GM18951 (cell line): ENCODE data around the gene PRPF40B.

Source experiments
- POLR2A ChIP-seq: IDR thresholded peaks from 4 replicates; pipeline ENCODE4 v1.6.1; 2011; ENCODE audit warnings: mild to moderate bottlenecking; ENCODE audit not compliant: insufficient read length, insufficient read depth; ENCODE audit errors: extremely low read depth
- in situ Hi-C: fragments of 300-500 bp; cut with MboI; formaldehyde crosslinking; loops from one replicate; pipeline ENCODE4 v1.12.0; 2022; ENCODE audit warnings: low sequenced_read_pairs, mixed read lengths, inconsistent platforms; ENCODE audit not compliant: unreplicated experiment

The PRPF40B gene

DNA sequence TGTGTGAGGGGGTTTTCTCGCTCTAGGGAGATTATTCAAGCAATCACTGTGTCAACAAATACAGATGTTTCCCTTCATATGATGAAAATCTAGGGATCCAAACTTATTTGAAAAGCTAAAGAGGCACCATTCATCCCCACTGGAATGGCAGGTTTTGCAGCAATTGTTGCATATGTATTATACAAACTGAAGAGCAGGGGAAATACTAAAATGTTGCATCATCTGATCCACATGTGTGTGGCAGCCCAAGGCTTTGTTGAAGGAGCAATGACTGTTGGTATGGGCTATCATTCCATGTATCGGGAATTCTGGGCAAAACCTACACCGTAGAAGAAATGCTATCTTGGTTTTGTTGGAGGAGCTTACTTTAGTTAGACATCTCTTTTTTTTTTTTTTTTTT lies 4.1 kb upstream of the PRPF40B start:
- no peak for TF ChIP-seq POLR2A
- in situ Hi-C loops, result no loop called here

DNA sequence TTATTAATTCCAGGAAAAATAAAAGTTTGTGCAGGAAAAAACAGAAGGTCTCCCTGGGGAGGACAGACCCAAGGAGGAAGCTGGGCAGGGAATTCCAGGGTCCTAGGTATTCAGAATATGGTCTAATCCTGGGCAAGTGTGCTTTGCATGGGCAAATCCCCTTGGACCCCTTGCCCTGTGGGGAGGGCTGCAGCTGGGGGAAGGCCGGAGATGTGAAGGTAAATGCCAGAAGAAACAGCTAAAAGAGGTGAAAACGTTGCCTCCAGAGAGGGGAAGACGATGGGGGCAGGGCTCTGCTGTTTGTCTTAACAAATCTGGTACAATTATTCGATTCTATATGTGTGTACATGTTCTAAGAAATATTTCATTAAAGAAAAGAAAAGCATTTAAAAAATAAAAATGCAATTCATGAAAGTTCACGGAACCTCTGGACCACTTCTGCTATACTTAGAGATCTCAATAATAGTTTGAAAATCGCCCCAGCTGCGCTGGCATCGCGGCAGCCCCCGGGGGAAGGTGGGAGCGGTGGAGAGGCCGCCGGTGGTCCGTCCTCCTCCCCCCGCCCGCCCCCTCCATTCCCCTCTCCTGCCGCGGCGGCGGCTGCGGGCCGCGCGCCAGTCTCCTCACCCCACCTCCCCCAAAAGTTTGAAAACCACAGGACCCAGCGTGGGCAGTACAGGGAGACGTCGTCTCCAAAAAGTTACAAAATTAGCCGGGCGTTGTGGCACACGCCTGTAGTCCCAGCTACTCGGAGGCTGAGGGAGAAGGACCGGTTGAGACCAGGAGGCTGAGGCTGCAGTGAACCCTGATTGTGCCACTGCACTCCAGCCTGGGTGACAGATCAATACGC lies 1.5 kb upstream of the PRPF40B start:
- in situ Hi-C loops, result no loop called here
- no peak for TF ChIP-seq POLR2A

DNA sequence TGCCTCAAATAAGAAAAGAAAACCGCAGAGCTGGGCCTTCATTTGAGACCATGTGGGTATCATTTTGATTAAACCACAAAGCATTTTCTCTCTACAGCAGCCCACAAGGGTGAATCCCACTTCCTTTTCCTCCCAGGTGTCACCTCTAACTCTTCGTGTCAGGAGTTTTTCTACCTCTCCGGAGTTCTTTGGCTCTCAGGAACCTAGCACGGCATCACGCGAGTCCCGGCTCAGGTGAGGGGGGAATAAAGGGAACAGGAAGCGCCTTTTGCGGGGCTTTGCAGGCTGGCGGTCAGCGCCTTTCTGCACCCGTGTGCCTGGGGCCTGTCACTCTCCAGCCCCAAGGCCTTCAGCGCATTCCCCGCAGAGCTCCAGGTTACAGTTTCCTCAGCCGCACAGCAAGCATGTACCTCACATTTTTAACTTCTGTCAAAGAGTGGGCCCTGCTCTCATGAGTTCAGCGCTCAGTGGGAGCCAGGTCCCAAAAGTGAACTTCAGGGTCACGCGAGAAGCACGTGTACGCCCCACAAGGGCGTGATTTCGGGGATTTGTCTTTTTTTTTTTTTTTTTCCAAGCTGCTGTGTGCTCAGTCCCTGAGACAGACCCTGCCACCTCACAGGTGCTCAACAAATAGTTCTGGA lies 740 bp upstream of the PRPF40B start:
- in situ Hi-C loops, result no loop called here
- TF ChIP-seq POLR2A, result peak; percentile 43

DNA sequence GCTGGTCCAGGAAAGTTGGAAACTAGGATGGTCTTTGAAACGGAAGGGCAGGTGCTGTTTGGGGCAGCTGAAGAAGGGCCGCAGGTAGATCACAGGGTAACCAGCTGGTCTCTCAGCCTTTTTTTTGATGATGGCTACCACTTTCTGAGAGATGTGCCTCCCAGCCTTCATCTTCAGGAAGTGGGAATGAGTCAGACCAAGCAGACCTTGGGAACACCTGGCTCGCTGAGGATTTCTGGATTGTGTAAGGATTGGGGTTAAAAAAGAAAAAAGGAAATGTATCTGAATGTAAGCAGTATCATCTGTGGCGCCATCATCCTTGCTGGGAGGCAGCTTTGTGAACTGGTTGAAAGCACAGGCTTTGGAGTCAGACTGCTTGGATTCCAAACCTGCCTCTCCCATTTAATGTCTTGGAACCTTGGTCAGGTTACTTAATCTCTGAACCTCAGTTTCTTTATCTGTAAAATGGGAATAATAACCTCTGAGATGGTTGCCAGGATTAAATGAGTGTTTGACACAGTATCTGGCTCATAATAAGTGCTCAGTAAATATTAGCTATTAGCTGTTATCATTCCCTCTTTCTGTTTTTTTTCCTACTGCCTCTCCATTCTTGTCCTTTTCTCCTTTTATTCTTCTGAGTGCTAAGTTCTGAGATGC lies 1.7 kb downstream of the PRPF40B start:
- in situ Hi-C loops, result no loop called here
- TF ChIP-seq POLR2A, result no peak

DNA sequence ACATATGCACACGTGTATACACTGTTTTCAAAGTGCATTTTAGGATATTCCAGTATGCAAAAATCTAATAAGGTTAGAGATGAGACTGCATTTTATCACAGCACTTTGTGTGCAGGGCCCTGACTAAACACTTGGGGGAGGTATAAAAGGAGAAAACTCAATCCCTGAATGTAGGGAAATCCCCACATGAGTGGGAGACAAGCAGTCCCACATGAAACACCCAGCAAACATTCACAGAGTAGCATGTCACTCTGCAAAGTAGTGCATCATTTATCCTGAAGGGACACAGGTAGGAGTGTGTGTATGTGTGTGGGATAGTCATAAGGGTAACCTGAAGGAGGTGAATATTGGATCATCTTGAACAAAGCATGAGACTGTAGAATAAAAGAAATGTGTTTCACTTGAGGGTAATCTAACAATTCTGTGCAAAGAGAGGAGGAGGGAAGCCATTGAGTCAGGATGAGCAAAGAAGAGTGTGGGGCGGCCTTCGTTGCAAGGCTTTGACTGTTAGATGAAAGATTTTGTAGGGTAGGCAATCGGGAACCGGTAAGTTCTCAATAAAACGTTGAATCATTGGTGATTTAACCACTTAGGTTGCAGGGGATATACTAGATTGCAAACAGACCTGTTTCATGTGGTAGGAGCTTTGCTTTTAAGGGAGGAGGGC lies 2.9 kb downstream of the PRPF40B start:
- in situ Hi-C loops, result no loop called here
- no peak for TF ChIP-seq POLR2A

DNA sequence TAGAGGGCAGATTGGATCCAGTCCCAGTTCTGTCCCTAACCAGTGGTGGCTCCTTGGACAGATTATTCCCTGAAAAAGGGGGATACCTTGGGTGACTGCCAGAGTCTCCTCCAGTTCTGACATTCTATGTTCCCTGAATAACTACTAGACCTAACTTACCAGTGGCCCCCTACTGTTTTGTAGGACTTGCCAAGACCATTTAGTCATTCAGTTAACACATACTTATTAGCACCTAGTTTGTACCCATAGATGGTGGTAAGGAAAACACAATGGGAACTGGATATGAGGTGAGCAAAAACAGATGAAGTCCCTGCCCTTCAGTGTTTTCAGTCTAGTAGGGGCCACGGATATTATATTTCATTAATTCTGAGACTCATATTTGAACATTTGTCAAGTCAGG lies 3.5 kb downstream of the PRPF40B start:
- no peak for TF ChIP-seq POLR2A
- in situ Hi-C loops, result no loop called here

DNA sequence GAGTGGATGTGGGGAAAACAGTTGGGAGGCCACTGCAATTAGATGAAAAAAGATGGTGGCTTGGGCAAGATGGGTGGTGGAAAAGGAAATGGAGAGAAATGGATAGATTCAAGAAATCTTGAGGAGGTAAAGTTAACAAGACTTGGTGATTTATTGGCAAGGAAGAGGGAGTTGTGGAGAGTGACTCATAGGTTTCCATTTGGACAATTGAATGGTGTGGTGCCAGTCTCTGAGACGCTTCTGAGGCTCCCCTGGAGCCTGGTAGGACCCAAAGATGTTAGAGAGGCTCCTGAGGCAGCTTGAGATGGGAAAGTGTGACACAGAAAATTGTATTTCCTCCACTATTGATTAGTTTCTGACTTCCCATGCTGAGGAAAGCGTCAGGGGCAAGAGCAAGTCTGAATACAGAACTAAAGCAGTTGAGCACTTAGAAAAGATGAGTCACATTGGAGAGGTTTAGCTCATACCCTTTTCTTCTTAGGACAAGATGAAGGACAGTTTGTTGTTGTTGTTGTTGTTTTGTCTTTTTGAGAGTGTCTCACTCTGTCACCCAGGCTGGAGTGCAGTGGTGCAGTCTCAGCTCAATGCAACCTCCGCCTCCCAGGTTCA lies 4.5 kb downstream of the PRPF40B start:
- in situ Hi-C loops, result no loop called here
- no peak for TF ChIP-seq POLR2A

DNA sequence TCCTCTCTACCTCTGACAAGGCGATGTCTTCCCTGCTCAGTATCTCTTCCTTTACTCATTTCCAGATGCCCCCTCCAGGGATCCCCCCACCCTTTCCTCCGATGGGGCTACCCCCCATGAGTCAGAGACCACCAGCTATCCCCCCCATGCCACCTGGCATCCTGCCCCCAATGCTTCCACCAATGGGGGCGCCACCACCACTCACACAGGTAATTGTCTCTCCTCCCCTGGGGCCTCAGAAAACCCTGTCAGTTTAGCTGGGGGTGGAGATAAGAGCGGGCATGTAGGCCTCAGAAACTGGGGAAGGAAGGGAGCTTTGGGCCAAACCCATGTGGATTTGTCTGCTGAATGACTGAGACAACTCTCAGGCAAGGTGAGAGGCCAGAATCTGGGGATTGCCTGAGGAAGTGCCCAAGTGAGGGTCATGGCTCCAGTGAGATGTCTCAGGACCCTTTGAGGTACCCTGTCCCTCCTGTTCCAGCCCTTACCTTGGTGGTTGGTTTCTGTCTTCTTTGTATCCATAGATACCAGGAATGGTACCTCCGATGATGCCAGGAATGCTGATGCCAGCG lies 8.1 kb downstream of the PRPF40B start:
- no peak for TF ChIP-seq POLR2A
- in situ Hi-C loops, result no loop called here

DNA sequence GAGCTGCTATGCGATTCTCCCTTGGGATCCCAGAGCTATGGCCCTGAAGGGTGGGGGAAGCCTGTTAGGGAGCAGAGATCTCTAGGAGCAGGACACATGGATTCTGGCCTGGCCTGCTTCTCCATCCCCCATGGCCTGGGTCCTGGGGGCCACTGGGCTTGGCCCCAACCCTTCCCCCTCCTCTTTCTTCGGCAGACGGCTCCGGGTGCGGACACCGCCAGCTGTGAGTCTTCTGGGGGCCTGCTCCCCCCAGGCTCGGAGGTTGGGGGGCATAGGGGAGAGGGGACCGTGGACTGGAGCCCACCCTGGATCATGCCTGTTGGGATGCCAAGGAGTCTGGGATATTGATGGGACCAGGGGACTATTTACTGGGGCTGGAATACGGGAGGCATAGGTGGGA lies 9.0 kb downstream of the PRPF40B start:
- in situ Hi-C loops, result no loop called here
- TF ChIP-seq POLR2A, result no peak

DNA sequence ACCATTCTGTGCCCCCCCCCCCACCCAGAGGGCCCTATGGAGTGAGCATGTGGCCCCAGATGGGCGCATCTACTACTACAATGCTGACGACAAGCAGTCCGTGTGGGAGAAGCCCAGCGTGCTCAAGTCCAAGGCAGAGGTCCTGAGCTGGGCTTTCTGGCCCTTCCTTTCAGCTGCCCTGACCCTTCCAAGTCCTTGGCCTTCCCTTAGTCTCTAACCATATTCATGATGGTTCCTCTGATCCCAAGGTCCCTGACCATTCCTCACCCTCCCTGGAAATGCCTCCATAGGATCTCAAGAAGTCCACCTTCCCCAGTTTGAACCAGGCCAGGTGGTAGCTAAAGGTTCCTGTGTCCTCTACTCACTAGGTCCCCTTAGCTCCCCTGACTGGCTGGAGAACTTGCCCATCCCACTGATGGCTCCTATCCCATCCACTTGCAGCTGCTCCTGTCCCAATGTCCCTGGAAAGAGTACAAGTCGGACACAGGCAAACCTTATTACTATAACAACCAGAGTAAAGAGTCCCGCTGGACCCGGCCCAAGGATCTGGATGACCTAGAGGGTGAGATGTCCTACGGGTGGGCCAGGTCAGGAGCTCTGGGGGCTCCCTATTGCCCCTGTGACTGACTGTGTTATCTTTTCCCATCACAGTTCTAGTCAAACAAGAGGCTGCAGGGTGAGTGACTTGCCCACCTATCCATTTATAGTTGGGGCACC lies 9.8 kb downstream of the PRPF40B start:
- in situ Hi-C loops, result no loop called here
- no peak for TF ChIP-seq POLR2A

DNA sequence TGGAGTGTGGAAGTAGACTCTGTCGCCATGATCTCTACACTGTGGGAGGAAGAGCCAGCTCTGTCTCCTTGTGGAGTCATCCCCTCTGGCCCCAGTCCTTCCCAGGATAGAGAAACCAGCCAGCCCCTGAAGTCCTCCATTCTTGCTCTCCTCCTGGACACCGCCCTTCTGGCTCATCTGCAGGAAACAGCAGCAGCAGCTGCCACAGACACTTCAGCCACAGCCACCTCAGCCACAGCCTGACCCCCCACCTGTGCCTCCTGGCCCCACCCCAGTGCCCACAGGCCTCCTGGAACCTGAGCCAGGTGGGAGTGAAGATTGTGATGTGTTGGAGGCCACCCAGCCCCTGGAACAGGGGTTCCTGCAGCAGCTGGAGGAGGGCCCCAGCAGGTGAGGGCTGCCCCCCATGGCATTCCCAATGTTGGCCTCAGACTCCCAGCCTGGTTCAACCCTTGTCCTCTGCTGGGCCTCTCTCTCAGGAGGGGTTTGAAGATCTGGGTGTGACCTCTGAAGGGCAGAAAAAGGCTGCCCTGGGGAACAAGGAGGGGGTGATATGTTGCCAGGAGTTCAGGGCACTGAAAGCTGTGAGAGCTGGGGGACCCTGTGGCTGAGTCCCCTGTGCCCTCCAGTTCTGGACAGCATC lies 10.5 kb downstream of the PRPF40B start:
- in situ Hi-C loops, result no loop called here
- no peak for TF ChIP-seq POLR2A

DNA sequence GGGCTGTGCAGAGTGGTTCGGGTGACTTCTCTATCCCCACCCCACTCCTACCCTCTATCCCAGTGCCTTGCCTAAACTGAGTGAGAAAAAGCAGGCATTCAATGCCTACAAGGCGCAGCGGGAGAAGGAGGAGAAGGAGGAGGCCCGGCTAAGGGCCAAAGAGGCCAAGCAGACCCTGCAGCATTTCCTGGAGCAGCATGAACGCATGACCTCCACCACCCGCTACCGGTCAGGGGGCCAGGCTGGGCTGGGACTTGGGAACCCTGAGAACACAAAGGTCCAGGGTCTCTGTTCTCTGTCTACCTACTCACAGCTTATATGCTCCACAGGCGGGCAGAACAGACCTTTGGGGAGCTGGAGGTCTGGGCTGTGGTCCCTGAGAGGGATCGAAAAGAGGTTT lies 11.7 kb downstream of the PRPF40B start:
- in situ Hi-C loops, result no loop called here
- TF ChIP-seq POLR2A, result no peak
